Type B pancreatic cell (in vitro differentiated cells): ENCODE data around the gene ENG. TPM values are rescaled to one million over a fixed set of nuclear protein-coding genes. Genes with fewer than 3 reads are reported as not detected.

Source experiments
- DNase-seq: peaks from one replicate; pipeline ENCODE4 v3.0.0; 2021; ENCODE audit warnings: mixed read lengths; ENCODE audit not compliant: unreplicated experiment; ENCODE audit errors: extremely low spot score
- H3K27ac Mint-ChIP-seq: 2 replicates; pipeline ENCODE4 v1.8.0; 2021; ENCODE audit warnings: mild to moderate bottlenecking, mixed read lengths
- H3K27me3 Mint-ChIP-seq: 2 replicates; pipeline ENCODE4 v1.8.0; 2021; ENCODE audit warnings: mixed read lengths
- H3K36me3 Mint-ChIP-seq: 2 replicates; pipeline ENCODE4 v1.8.0; 2021; ENCODE audit warnings: mixed read lengths
- H3K4me1 Mint-ChIP-seq: one replicate; pipeline ENCODE4 v1.8.0; 2021; ENCODE audit warnings: mixed read lengths; ENCODE audit not compliant: unreplicated experiment
- H3K4me3 Mint-ChIP-seq: 2 replicates; pipeline ENCODE4 v1.8.0; 2021; ENCODE audit warnings: mild to moderate bottlenecking, mixed read lengths
- H3K9me3 Mint-ChIP-seq: 2 replicates; pipeline ENCODE4 v1.8.0; 2021; ENCODE audit warnings: mixed read lengths
- CTCF ChIP-seq: fragments of 200-600 bp; sonication (generic); conservative IDR thresholded peaks from 2 replicates; pipeline ENCODE4 v1.5.0; 2021; ENCODE audit warnings: antibody characterized with exemption, mild to moderate bottlenecking
- total RNA-seq: library from RNA; stranded (reverse); gene quantifications from 2 replicates; pipeline ENCODE4 v1.2.1, GENCODE V29; 2021; ENCODE audit warnings: low replicate concordance

The ENG gene
- total RNA-seq, 1 donor from 2014 or later = 1.6 TPM

- TF ChIP-seq CTCF = no peak
- Mint-ChIP-seq H3K27ac (no peak overlapping the region), H3K4me3 (no peak overlapping the region), H3K9me3 (no peaks in the 10 kb centered on the region), H3K27me3 (peaks cover 10% of the 10 kb centered on the region), H3K4me1 (peaks cover 15% of the 10 kb centered on the region), H3K36me3 (no peaks in the 10 kb centered on the region)
- no peak for DNase-seq
Measured at GRCh38 chr9:127822108-127822507, 32.4 kb downstream of the ENG start.

DNA sequence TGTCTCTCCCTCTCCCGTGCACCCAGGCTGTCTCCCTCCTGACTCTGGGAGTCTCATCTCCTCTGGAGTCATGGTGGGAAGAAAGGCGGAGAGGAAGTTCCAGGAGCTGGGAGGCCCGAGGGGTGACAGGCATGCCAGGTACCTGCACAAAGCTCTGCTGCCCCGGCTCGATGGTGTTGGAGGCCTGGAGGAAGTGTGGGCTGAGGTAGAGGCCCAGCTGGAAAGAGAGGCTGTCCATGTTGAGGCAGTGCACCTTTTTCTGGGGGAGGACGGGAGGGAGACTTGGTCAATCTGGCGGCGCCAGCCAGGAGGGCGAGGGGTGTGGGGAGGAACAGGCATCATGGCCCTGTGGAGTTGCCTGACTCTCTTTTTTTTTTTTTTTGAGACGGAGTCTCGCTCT lies 35.9 kb downstream of the ENG start:
- Mint-ChIP-seq H3K4me1 (peaks cover 7% of the 10 kb centered on the region), H3K4me3 (no peak overlapping the region), H3K27me3 (no peaks in the 10 kb centered on the region), H3K27ac (no peak overlapping the region), H3K36me3 (no peaks in the 10 kb centered on the region), H3K9me3 (no peaks in the 10 kb centered on the region)
- no peak for DNase-seq
- TF ChIP-seq CTCF = no peak

- no peaks in the 10 kb centered on the region for H3K36me3 Mint-ChIP-seq
- H3K4me3 Mint-ChIP-seq = no peak overlapping the region
- no peak for DNase-seq
- H3K4me1 Mint-ChIP-seq = peaks cover 7% of the 10 kb centered on the region
- no peaks in the 10 kb centered on the region for H3K9me3 Mint-ChIP-seq
- no peaks in the 10 kb centered on the region for H3K27me3 Mint-ChIP-seq
- H3K27ac Mint-ChIP-seq = no peak overlapping the region
- no peak for TF ChIP-seq CTCF
Measured at GRCh38 chr9:127817881-127818434, 36.5 kb downstream of the ENG start.

GRCh38 chr9:127816728-127817127 lies 37.7 kb downstream of the ENG start:
- Mint-ChIP-seq H3K27ac (no peak overlapping the region), H3K27me3 (no peaks in the 10 kb centered on the region), H3K4me3 (no peak overlapping the region), H3K36me3 (no peaks in the 10 kb centered on the region), H3K9me3 (no peaks in the 10 kb centered on the region), H3K4me1 (peaks cover 7% of the 10 kb centered on the region)
- no peak for TF ChIP-seq CTCF
- no peak for DNase-seq

- peaks cover 7% of the 10 kb centered on the region for H3K4me1 Mint-ChIP-seq
- TF ChIP-seq CTCF = no peak
- H3K27me3 Mint-ChIP-seq = no peaks in the 10 kb centered on the region
- H3K27ac Mint-ChIP-seq = no peak overlapping the region
- no peaks in the 10 kb centered on the region for H3K36me3 Mint-ChIP-seq
- DNase-seq = no peak
- no peaks in the 10 kb centered on the region for H3K9me3 Mint-ChIP-seq
- no peak overlapping the region for H3K4me3 Mint-ChIP-seq
Measured at GRCh38 chr9:127816362-127816725, 38.1 kb downstream of the ENG start.
